Left lobe of liver (tissue), 2 donors: ENCODE results near the gene ANKRD33B. TPM values are rescaled to one million over a fixed set of nuclear protein-coding genes. Genes with fewer than 3 reads are reported as not detected.
"Not testable (repeated sequence)": the region's sequence is repeated elsewhere in the genome, so short reads cannot be mapped to it uniquely, and the experiment has no call there.

Experiments used
- ATAC-seq: fragments of 200-7000 bp; cut with Tn5 transposase; one replicate; pipeline ENCODE4 v1.9.1; 2020; ENCODE audit warnings: mild to moderate bottlenecking, moderate library complexity
- DNase-seq: peaks from one replicate; pipeline ENCODE4 v3.0.0-alpha.2; 2020; ENCODE audit warnings: low spot score
- total RNA-seq: library from RNA; stranded (reverse); gene quantifications from one replicate; pipeline ENCODE4 v1.2.1, GENCODE V29; 2021
- donor health status: DM: no; HTN: no; CAD: no; lungs with moderate emphysema.
- donor health status: DM: no; HTN: yes; CAD: no.

Gene ANKRD33B
- total RNA-seq = 0.45 TPM

DNA sequence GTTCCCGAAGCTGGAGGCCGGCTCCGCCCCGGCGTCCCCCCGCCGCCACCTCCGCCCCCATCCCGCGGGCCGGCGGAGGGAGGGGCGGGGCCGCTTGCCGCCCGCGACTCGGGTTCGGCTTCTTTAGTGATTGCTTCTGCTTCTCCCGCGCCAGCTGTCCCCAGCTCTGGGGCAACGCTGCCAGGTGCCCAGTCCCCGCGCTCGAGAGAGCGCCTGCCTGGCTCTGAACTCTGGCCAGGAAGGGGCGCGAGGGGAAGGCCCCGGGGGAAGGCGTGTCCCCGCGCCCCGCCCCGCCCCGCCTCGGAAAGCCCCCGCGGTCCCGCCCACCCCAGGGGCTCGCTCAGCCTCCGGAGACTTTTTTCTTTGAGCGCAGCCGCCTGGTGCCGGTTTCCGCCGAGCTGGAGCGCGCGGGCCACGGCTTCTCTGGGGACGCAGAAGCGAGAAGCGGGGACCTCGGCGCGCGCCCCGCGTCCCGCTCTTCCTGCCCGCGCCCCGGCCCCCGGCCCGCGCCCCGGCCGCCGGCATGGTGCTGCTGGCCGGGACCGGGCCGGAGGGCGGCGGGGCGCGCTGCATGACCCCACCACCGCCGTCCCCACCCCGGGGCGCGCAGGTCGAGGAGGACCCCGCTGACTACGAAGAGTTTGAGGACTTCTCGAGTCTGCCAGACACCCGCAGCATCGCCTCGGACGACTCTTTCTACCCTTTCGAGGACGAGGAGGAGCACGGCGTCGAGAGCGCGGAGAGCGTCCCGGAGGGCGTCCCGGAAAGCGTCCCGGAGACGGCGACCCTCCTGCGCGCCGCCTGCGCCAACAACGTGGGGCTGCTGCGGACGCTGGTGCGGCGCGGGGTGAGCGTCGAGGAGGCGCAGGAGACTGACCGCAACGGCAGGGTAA lies at the start of gene ANKRD33B:
Gene ANKRD33B, plus strand, starts transcription at position 126 of the 893 bp plus-strand sequence. Its CDS starts 398 bp downstream, at position 524.
- ATAC-seq = peak; percentile 63
- no peak for DNase-seq

DNA sequence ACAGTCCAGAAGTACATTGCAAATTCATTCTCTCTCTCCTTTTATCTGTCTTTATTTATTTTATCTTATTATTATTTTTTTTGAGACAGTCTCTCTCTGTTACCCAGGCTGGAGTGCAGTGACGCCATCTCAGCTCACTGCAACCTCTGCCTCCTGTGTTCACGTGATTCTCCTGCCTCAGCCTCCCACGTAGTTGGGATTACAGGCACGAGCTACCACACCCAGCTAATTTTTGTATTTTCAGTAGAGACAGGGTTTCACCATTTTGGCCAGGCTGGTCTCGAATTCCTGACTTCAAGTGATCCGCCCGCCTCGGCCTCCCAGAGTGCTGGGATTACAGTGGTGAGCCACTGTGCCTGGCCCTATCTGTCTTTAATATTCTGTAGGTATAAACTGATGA lies 49.3 kb upstream of the ANKRD33B start:
- not testable (repeated sequence) for ATAC-seq, DNase-seq

DNA sequence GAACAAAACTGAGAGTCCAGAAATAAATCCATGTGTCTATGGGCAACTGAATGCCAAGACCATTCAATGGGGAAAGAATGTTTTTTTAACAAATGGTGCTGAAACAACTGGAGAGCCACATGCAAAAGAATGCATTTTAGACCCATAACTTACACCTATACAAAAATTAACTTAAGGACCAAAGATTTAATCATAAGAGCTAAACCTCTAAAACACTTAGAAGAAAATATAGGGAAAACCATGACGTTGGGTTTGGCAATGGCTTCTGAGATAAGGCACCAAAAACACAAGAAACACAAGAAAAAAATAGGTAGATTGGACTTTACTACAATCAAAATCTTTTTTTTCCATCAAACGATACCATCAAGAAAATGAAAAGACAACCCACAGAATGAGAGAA lies 48.4 kb upstream of the ANKRD33B start:
- ATAC-seq (no peak), DNase-seq (no peak)

DNA sequence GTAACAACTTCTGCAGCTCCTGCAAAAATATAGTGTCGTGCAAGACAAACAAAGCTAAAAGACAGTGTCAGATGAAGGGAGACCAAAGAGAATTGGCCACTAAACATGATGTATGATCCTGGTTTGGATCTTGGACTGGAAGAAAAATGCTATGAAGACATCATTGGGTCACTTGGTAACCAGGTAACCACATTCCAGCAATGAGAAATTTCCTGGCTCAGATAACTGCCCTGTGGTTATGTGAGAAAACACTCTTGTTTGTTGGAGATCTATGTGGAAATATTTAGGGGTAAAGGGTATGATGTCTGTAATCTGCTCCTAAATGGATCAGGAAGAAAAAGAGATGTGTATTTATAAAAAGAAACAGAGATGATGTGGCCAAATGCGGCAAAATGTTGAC lies 45.5 kb upstream of the ANKRD33B start:
- ATAC-seq (peak; percentile 52), DNase-seq (no peak)

DNA sequence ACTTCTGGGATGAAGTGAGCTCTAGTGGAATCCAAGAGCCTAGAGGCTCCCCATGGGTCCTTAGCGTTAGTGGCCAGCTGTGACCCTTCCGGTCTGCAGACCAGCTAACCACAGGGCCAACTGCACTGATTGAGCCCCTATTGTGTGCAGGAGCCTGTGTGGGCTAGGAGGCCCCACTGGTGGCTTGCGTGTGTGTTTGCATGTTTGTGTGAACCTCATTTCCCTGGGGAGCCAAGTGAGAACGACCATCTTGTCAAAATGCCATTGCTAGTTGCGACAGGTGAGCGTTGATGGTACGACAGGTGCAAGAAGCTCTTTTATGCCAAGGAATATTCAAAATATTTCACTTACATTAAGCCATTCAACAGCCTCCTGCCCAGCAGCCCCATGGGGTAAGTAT lies 44.1 kb upstream of the ANKRD33B start:
- ATAC-seq (no peak), DNase-seq (no peak)

DNA sequence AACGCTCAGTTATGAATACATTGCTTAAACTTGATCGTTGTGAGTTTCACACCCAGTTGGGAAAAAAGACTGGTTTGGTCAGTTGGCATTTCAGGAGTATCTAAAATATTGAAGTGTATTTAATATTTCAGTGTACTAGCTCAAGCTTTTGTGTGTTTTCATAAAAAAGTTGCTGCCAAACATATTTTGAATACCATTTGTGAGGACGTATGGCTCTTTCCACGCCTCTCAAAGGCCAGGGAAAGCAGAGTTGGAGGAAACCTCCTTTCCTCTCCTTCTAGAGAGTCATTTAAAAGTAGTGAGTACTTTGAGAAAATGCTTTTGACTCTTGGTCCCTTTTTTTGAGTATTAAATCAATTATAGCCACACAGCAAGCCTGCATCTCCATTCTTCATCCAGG lies 43.2 kb upstream of the ANKRD33B start:
- DNase-seq (no peak), ATAC-seq (no peak)

DNA sequence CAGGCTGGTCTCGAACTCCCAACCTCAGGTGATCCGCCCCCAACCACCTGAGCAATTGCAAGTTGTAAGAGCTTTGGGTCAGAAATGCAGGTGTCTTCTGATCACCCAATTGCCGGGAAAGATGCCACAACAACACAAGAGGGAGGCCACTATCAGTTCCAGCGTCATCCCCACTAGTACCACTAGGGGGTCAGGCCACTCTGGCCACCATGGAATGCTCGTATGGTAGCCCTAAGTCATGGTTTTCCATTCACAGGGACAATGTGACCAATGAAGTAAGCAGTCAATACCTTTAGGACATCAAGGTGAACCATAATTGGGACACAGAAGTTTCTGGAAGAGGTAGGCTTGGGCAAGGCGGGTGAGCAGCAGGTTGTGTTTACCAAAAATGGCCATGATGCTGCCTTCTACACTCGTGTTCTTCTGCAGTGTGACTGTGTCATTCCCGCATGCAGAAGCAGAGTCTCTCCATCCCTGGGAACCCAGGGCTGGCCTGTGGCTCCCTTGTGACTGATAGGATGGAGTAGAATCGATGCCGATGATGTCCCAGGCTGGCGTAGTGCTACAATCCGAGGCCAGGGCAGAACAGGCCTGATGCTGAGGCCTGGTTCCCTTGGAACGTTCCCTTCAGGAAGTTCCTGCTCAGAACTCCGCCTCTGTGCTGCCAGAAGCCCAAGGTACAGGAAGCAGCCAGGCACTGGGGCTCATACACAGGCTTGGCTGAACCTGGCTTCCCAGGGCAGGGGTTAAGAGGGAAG lies 42.2 kb upstream of the ANKRD33B start:
- ATAC-seq = no peak
- DNase-seq = no peak

DNA sequence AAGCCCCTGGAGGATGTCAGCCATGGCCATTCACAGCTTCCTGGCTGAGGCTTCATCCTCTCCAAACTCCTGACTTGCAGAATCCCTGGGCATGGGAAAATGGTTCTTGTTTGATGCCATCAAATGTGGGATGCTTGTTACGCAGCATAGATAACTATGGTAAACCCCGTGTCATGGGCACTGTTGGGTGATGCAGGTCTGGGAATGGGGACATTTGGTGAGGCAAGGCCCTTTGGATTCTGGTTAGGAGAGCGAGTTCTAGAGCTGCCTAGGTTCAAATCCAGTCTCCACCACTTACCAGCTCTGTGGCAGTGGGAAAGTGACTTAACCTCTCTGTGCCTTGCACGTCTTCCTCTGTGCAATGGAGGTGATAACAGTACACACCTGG lies 41.7 kb upstream of the ANKRD33B start:
- ATAC-seq (no peak), DNase-seq (no peak)

DNA sequence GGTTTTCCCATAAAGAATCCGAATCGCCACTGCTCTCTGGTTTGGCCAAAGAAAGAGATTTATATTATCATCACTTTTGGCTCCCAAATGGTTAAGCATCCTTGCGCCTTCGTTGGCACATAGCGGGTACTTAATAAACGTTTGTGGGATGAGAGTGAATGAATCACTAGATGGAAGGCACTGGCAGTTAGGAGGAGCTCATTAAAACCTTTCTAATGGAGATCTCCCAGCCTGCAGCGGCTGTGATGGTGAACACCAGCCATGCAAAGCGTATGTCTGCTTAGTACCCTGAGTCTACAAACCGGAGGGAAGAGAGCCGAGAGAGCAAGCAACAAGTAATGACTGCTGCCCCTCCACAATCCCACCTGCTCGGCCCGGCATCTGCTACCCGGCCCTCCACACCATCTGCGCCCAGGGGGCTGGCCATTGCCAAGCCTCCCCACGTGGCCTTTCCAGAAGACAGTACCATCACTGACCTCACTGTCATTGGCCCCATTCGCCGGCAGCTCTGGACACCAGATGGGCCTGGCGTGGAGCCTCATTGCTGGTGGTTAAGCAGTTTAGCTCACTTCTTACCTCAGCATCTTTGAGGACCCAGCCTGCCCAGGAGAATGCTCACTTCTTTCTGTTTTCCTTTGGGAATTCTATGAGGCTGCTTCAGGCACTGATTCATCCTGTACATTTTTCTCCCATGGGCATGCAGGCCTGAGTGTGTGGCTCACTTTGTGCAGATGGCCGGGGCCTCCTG lies 39.3 kb upstream of the ANKRD33B start:
- DNase-seq (no peak), ATAC-seq (no peak)

DNA sequence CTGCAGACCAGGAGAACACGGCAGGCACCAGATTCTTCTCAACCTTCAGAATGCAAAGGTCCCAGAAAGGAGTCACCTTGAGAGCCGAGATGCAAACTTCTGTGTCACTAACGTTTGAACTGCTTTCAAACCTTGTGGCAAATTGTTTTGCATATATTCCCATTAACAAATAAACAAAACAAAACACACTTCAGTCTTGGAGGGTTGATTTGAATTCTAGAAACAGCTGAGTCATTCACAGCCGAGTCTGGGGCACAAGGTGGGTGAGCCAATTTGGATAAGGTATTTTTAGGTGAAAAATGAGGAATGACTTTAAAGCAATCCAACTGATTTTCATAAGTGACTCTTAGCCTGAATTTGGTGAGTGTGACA lies 38.8 kb upstream of the ANKRD33B start:
- no peak for DNase-seq
- no peak for ATAC-seq

DNA sequence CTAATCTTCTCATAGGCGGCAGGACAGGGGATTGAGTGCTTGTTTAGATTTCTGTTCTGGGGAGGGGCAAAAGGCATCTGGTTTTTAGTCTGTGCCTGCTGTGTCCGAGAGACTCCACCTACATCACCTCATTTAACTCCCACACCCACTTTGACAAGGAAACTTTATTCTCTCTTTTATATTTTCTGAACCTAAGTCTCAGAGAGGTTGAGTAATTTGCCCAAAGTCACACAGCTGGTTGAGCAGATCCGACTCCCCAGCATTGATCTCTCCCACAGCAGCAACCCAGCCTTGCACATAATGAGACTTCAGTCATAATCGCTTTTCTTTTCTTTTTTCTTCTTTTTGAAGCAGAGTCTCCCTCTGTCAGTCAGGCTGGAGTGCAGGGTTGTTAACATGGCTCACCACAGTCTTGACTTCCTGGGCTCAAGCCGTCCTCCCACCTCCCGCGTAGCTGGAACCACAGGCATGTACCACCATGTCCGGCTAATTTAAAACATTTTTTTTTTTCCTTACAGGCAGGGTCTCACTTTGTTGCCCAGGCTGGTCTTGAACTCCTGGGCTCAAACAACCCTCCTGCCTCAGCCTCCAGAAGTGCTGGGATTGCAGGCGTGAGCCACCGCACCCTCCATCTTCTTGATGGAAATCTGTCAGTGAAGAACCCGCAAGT lies 36.5 kb upstream of the ANKRD33B start:
- no peak for DNase-seq
- ATAC-seq = no peak

DNA sequence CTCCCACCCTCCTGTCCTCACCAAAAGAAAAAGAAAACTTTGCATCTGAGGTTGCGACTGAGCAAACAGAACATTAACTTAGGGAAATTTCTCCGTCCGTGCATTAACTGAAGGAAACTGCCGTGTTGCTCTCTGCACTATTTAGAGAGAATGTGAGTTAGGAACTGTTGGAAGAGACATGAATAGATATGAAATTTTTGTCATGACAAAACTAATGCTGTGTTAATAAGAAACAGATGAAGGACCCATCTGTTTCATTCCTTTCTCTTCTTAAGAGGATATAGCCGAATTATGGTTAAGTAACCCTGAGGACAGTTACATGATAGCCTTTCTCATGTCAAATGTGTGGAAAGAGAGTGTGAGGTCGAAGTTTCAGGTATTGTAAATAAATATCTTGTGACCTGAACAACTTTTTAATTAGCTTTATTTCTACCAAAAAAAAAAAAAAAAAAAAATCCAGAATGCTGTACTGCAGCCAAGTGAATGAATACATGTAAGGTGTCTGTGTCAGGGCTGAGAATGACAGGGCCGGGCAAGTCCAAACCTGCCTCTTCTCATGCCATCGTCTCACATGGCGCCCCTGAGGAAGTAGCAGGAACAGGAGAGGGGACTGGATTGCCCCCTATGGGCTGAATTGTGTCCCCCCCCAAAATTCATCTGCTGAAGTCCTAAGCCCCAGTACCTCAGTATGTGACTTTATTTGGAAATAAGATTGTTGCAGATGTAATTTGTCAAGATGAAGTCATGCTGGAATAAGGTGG lies 35.6 kb upstream of the ANKRD33B start:
- DNase-seq = no peak
- ATAC-seq = no peak

DNA sequence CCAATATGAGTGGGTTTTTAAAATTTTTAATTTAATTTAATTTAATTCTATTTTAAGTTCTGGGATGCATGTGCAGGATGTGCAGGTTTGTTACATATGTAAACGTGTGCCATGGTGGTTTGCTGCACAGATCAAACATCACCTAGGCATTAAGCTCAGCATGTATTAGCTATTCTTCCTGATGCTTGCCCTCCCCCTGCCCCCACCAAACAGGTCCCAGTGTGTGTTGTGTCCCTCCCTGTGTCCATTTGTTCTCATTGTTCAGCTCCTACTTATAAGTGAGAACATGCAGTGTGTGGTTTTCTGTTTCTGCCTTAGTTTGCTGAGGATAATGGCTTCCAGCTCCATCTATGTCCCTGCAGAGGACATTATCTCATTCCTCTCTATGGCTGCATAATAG lies 35.0 kb upstream of the ANKRD33B start:
- ATAC-seq = no peak
- DNase-seq = no peak

DNA sequence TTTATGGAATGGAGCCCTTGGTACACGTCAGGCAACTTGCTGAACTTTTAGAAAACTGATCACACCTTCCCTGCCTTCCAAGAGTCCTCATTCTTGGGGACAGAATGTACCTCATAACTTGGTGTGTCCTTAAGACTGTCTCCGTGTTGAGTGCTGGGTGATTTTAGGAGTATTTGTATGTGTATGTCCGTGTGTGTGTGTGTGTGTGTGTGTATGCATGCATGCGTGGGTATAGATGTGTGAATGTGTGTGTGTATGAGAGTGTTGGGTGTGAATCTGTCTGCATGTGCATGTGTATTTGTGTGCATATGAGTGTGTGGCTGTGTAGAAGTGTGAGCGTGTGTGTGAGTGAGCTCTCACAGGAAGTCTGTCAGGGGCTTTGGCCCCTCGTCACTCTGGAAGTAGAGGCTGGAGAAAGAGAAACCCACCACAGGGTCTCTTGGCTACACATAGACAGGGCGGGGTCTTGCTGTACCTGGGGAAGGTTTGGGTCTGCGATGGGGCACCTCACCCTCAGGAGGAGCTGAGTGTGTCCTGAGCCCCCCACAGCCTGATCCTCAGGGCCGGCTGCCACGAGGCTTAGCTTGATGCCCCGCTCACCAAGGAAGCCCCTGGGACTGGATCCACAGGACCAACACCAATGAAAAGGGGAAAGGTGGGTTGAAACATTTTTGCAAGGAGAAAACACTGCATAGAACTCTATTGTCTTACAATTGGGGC lies 33.1 kb upstream of the ANKRD33B start:
- ATAC-seq (no peak), DNase-seq (no peak)

DNA sequence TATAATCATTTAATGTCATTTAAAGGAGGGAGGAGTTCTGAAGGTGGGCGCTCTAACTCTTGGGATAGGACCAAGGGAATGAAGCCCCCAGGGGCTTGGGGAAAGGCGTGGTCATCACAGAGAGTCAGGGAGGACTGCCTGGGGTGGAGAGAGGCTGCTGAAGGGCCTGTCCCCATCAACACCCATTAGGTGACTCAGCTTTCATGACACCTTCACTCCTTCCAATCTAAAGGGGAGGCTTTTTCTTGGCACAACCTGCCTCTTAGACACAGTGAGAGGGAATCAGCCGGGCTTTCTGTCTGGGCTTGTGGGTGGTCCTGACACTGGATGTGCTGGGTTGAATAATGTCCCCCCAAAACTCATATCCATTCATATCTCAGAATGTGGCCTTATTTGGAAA lies 31.4 kb upstream of the ANKRD33B start:
- ATAC-seq (no peak), DNase-seq (no peak)

DNA sequence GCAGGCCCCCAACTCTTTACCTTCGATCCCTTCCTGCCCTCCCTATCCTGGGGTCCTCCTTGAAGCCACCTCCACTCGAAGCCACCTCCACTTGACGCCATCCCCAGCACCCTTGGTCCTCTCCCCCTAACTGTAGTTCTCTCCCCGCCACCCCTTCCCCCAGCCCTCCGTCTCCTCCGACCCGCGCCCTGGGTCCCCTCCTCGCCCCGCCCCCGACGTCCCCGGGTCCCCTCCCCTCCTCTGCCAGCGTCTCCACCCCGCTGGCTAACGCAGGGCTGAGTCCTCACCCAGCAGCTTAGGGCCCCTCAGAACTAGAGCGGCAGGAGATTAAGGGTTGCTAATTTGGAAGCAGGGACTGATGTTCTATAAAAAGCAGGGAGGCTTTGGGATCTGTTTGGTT lies 30.6 kb upstream of the ANKRD33B start:
- ATAC-seq (no peak), DNase-seq (no peak)

DNA sequence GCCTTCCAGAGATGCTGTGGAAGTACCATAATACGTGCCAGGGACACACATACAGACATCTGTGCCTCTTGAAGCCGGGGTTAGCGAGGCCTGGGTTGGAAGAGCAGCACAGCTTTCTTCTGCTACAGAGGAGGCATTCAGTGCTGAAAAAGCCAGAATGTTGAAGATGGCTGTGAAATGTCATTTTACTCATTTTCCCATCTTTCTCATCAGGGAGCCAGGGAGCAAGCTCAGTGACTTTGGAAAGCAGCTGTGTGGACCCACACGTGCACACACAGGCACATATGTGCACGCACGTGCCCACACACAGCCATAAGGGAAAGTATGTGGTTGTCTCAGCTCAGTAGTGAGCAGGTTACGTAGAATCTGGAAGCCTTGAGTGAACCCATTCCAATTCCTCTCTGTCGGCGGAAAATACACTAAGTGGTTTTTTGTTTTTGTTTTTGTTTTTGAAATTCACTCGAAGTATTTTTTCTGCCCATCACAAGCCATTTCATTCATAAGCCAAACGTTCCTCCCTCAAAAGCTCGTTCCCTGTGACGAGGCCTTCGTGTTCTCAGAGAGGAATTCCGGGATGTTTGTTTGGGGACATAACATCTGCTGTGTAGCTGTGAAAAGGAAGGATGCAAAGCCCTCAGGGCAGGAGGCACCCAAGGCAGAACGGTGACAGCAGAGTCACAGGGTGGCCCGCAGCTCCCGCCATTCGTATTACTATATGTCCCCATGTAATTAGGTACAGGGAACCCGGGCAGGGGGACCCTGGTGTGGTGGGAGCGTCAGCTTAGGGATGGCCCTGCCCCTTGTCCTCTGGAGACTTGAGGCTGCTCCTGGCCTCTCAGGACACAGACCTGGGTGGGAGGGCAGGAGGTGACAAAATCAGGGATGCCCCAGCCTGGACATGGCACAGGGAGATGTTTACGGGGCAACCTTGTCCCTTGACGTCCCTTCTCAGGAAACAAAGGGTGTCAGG lies 29.0 kb upstream of the ANKRD33B start:
- DNase-seq = no peak
- ATAC-seq = no peak

DNA sequence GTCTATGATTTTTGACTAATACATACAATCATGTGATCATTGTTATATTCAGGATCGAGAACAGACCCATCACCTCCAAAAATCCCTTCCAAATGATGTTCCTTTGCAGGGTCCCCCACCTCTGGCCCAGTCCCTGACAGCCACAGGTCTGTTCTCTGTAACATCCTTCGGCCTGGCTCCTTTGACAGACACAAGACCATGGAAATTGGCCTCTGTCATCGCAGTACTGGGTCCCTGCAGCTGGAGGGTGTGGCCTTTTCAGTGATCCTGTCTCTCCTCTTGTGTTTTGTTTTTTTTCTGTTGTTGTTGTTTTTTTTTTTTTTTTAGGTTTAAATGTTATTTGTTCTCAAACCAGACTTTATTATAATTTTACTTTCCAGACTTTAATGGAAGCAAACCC lies 27.4 kb upstream of the ANKRD33B start:
- ATAC-seq (no peak), DNase-seq (no peak)
